Smooth muscle cell (in vitro differentiated cells): ENCODE measurements around the gene SPRED1. TPM values are rescaled to one million over a fixed set of nuclear protein-coding genes. Genes with fewer than 3 reads are reported as not detected.
"Not testable (repeated sequence)": the region's sequence is repeated elsewhere in the genome, so short reads cannot be mapped to it uniquely, and the experiment has no call there.

ENCODE experiments used
- DNase-seq: peaks from one replicate; lab custom pipeline; 2025; ENCODE audit not compliant: unreplicated experiment; lab: John Stamatoyannopoulos, UW
- H2AFZ ChIP-seq: fragments of 200-600 bp; sonication (generic); 2 replicates; pipeline ENCODE4 v1.6.0; 2016; ENCODE audit warnings: antibody characterized with exemption, low read depth, mild to moderate bottlenecking
- H3F3A ChIP-seq: fragments of 200-600 bp; sonication (generic); 2 replicates; pipeline ENCODE4 v1.6.0; 2017; ENCODE audit warnings: antibody characterized with exemption, low read depth
- H3K27ac ChIP-seq: fragments of 200-600 bp; sonication (generic); 2 replicates; pipeline ENCODE4 v1.5.1; 2016; ENCODE audit warnings: low read depth, mild to moderate bottlenecking
- H3K27me3 ChIP-seq: fragments of 200-600 bp; sonication (generic); 2 replicates; pipeline ENCODE4 v1.6.1; 2016; ENCODE audit warnings: low read depth, mild to moderate bottlenecking
- H3K36me3 ChIP-seq: fragments of 200-600 bp; sonication (generic); 2 replicates; pipeline ENCODE4 v1.5.1; 2016; ENCODE audit warnings: low read depth
- H3K4me1 ChIP-seq: fragments of 200-600 bp; sonication (generic); 2 replicates; pipeline ENCODE4 v1.5.1; 2016; ENCODE audit warnings: low read depth
- H3K4me2 ChIP-seq: fragments of 200-600 bp; sonication (generic); 2 replicates; pipeline ENCODE4 v1.6.0; 2016; ENCODE audit warnings: mild to moderate bottlenecking
- H3K4me3 ChIP-seq: fragments of 200-600 bp; sonication (generic); 2 replicates; pipeline ENCODE4 v1.5.1; 2016; ENCODE audit warnings: mild to moderate bottlenecking
- H3K79me2 ChIP-seq: fragments of 200-600 bp; sonication (generic); 2 replicates; pipeline ENCODE4 v1.6.0; 2016; ENCODE audit warnings: low read depth, mild to moderate bottlenecking
- H3K9ac ChIP-seq: fragments of 200-600 bp; sonication (generic); 2 replicates; pipeline ENCODE4 v1.6.0; 2016; ENCODE audit warnings: low read depth
- H3K9me3 ChIP-seq: fragments of 200-600 bp; sonication (generic); replicated peaks from 2 replicates; pipeline ENCODE4 v1.5.1; 2016; ENCODE audit warnings: low read depth
- H4K20me1 ChIP-seq: fragments of 200-600 bp; sonication (generic); 2 replicates; pipeline ENCODE4 v1.6.0; 2016; ENCODE audit warnings: low read depth
- CTCF ChIP-seq: fragments of 200-600 bp; sonication (generic); IDR thresholded peaks from 2 replicates; pipeline ENCODE4 v1.5.1; 2017; ENCODE audit warnings: borderline replicate concordance, mild to moderate bottlenecking, antibody characterized with exemption; ENCODE audit not compliant: insufficient read depth, poor library complexity, severe bottlenecking
- WGBS: methylation state at CpG from one replicate; pipeline ENCODE4 v1.1.7; 2016; ENCODE audit warnings: low lambda C conversion rate; 5-methylcytosine and 5-hydroxymethylcytosine counted together
- polyA plus RNA-seq: library from polyadenylated mRNA; unstranded; fragments of >200 nt; fragmentation: Nextera tagmentation; extraction: Ambion mirVana; gene quantifications from 2 replicates; pipeline ENCODE4 v1.2.1, GENCODE V29; 2016
- total RNA-seq: library from RNA; depleted of rRNA; stranded (reverse); fragments of >200 nt; gene quantifications from 2 replicates; pipeline ENCODE4 v1.2.3, GENCODE V29; 2014

SPRED1 gene
- total and polyA plus RNA-seq, 2 experiments from 2014 or later: 22.2 to 53.0 TPM

- Histone ChIP-seq H4K20me1 (peaks cover 100% of the 10 kb centered on the region), H3K27me3 (no peaks in the 10 kb centered on the region), H3K4me1 (peaks cover 1% of the 10 kb centered on the region), H3K27ac (no peak overlapping the region), H3K4me2 (no peak overlapping the region), H3K4me3 (no peak overlapping the region), H3K9ac (no peak overlapping the region), H3K79me2 (peaks cover 100% of the 10 kb centered on the region), H3K9me3 (no peaks in the 10 kb centered on the region), H2AFZ (no peak overlapping the region), H3K36me3 (peaks cover 4% of the 10 kb centered on the region), H3F3A (no peaks in the 10 kb centered on the region)
- TF ChIP-seq CTCF: no peak
- DNase-seq: no peak
Observed at GRCh38 chr15:38271144-38271543, 18.5 kb downstream of the SPRED1 start.

- no peaks in the 10 kb centered on the region for H3K9me3 ChIP-seq
- no peak overlapping the region for H2AFZ ChIP-seq
- H3K4me1 ChIP-seq: no peaks in the 10 kb centered on the region
- peaks cover 4% of the 10 kb centered on the region for H3K36me3 ChIP-seq
- no peaks in the 10 kb centered on the region for H3K27me3 ChIP-seq
- H3K4me2 ChIP-seq: no peak overlapping the region
- no peak overlapping the region for H3K27ac ChIP-seq
- TF ChIP-seq CTCF: no peak
- peaks cover 100% of the 10 kb centered on the region for H4K20me1 ChIP-seq
- DNase-seq: no peak
- no peak overlapping the region for H3K4me3 ChIP-seq
- H3F3A ChIP-seq: no peaks in the 10 kb centered on the region
- H3K9ac ChIP-seq: no peak overlapping the region
- peaks cover 100% of the 10 kb centered on the region for H3K79me2 ChIP-seq
- WGBS: 98% methylated on average over 3 of the region's 3 CpGs
Observed at GRCh38 chr15:38271895-38272294, 19.3 kb downstream of the SPRED1 start.

GRCh38 chr15:38272431-38272830 lies 19.8 kb downstream of the SPRED1 start:
- not testable (repeated sequence) for H3F3A ChIP-seq, H3K27ac ChIP-seq, H3K9me3 ChIP-seq, H3K4me1 ChIP-seq, H3K9ac ChIP-seq, H3K4me2 ChIP-seq, H3K36me3 ChIP-seq, H3K4me3 ChIP-seq, DNase-seq, H3K27me3 ChIP-seq, H2AFZ ChIP-seq
- Histone ChIP-seq H3K79me2 (peaks cover 100% of the 10 kb centered on the region), H4K20me1 (peaks cover 100% of the 10 kb centered on the region)
- 93% methylated on average over 3 of the region's 3 CpGs for WGBS

GRCh38 chr15:38274135-38274534 lies 21.5 kb downstream of the SPRED1 start:
- H3K27me3 ChIP-seq: no peaks in the 10 kb centered on the region
- no peak overlapping the region for H3K9ac ChIP-seq
- H3K9me3 ChIP-seq: no peaks in the 10 kb centered on the region
- H3K36me3 ChIP-seq: peaks cover 3% of the 10 kb centered on the region
- 93% methylated on average over 1 of the region's 1 CpG for WGBS
- H3K79me2 ChIP-seq: peaks cover 100% of the 10 kb centered on the region
- no peaks in the 10 kb centered on the region for H3F3A ChIP-seq
- no peak overlapping the region for H2AFZ ChIP-seq
- H4K20me1 ChIP-seq: peaks cover 100% of the 10 kb centered on the region
- H3K27ac ChIP-seq: no peak overlapping the region
- H3K4me3 ChIP-seq: no peak overlapping the region
- no peak for DNase-seq
- H3K4me2 ChIP-seq: no peak overlapping the region
- no peaks in the 10 kb centered on the region for H3K4me1 ChIP-seq
- TF ChIP-seq CTCF: no peak
